TTC549 (cell line): ENCODE measurements around the gene NOL6.

Experiments
- FAIRE-seq: peaks from 2 replicates; lab custom pipeline; 2012; peaks lifted over from hg19 to GRCh38; lab: Jason Lieb, UNC

NOL6 gene

GRCh38 chr9:33452828-33453271 lies 20.9 kb downstream of the NOL6 start:
- FAIRE-seq, result no peak

- no peak for FAIRE-seq
Measured at GRCh38 chr9:33450621-33451146, 23.0 kb downstream of the NOL6 start.

GRCh38 chr9:33449715-33450114 lies 24.0 kb downstream of the NOL6 start:
- FAIRE-seq, result no peak

DNA sequence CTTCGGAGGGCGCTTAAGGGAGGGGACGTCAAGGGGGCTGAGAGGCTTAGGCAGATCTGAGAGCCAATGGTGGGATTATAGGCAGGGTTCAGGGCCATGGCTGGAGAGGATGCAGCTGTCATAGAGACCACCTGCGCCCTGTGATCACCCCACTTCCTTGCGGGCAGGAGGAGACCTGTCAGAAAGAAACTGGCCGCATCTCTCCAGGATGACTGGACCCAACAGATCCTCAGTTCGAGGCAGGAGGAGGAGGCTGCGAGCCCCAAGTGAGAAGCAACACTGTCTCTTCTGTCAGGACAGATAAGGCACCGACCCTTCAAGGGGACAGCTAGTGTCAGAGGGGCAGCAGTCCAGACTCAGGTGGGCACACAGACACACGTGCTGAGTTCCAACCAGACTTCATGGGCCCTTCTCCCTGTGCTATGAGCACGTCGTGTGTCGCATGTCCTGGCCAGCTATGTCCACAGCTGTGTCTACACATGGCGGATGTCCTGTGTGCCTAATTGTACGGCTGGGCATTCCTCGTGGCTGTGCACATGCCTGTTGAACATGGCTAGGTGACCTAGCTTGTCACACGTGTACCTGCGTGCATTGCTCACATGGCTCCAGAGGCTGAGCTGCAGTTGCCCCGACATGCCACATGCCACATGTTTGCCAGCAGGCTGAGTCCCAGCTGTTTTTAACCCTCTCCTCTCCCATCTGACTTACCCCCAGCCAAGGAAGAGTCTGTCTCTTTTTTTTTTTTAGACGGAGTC lies 25.7 kb downstream of the NOL6 start:
- FAIRE-seq, result no peak

DNA sequence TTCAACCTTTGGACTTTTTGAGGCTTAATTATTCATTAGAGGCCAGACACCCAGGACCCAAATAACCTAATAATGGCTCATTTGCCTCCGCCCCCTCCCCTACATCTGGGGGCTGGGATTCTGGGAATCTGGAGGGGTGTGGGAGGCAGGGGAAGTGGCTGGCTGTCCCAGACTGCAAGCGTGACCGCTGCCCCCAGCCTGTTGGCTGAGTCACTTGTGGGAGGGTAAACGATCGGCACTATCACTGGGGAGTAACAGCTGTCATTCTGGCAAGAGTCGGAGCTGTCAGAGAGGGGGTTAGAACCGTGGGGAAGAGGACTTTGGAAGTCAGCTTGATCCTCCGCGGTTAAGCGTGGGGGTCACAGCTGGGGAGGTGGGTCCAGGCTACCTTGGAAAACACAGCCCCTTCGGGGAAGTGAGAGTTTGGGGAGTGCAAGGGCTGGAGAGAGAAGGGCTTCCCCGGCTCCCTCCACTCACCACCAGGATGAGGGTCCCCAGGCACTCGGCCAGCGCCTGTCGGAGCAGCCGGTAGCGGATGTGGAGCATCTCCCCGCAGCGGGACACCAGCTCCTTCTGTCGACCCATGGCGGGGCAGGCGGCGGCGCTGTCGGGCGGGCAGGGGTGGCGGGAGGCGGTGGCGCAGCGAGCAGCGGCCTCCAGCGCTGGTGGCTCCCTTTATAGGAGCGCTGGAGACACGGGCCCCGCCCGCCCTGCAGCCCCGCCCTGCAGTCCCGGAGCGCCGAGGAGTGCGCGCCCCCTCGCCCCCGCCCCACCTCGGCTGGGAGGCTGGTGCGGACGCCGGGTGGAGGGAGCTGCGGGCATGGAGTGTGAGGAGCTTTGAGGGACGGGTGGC lies 26.6 kb downstream of the NOL6 start, which contains the start of gene AQP3:
Gene AQP3, minus strand, starts transcription at position 648 of the 853 bp plus-strand sequence. Its CDS starts 63 bp downstream, at position 585.
- FAIRE-seq, result no peak

- FAIRE-seq, result no peak
Measured at GRCh38 chr9:33446240-33446945, 27.3 kb downstream of the NOL6 start.

GRCh38 chr9:33445389-33446239 lies 28.1 kb downstream of the NOL6 start:
- no peak for FAIRE-seq

- FAIRE-seq, result no peak
Measured at GRCh38 chr9:33443464-33444154, 30.1 kb downstream of the NOL6 start.

- FAIRE-seq, result no peak
Measured at GRCh38 chr9:33443047-33443446, 30.7 kb downstream of the NOL6 start.

- FAIRE-seq, result no peak
Measured at GRCh38 chr9:33442125-33442524, 31.6 kb downstream of the NOL6 start.

GRCh38 chr9:33440609-33441008 lies 33.1 kb downstream of the NOL6 start:
- no peak for FAIRE-seq

DNA sequence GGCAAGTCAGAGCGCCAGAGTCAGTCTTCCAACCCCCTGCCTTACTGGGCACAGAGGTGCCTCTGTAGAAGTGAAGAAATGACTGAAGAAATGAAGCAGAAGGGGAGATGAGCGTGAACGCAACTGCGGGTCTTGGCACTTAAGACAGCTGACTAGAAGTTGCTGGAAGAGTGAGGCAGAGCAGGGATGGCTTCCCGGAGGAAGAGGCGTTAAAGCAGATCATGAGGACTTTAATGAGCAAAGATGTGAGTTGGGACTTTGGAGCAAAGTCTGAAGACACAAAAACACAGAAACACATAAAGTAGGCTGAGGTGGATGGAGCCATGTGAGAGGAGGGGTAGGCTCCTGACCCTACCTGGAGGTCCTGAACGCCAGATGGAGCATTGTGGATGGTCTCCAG lies 33.5 kb downstream of the NOL6 start:
- no peak for FAIRE-seq

GRCh38 chr9:33439731-33440130 lies 34.0 kb downstream of the NOL6 start:
- no peak for FAIRE-seq

- no peak for FAIRE-seq
Measured at GRCh38 chr9:33438926-33439680, 34.6 kb downstream of the NOL6 start.

DNA sequence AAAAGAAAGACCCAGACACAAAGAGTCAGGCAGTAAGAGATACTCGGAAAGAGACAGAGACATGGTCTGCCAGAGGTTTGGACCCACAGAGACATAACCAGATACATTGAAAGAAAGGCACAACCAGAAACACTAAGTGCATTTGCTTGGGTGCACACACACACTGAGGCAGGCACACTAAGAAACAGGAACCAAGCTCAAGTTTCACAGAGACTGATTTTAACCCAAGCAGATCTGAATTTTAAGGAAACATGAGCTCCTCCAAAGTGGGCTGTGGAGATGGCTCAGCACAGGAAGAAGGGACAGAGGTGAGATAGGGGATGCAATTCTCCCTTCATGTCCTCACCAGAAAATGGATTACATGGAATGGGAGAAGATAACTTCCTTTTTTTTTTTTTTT lies 35.8 kb downstream of the NOL6 start:
- FAIRE-seq, result no peak

DNA sequence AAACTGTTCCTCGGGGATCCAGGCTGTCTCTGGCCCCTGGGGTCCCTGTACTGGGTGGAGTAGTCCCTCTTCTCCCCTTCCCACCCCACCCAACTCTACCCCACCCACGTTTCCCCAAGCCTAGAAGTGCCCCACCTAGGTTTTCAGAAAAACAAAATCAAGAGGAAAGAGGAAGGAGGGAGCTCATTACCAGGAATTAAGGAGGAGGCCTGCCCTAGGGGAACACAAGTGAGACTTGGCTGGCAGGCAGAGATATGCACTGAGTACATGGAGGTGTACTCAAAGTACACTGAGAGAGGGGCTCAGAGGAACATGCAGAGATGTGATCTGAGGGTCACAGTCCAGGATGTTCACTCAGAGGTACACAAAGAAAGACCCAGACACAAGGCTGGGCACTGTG lies 36.5 kb downstream of the NOL6 start:
- no peak for FAIRE-seq

DNA sequence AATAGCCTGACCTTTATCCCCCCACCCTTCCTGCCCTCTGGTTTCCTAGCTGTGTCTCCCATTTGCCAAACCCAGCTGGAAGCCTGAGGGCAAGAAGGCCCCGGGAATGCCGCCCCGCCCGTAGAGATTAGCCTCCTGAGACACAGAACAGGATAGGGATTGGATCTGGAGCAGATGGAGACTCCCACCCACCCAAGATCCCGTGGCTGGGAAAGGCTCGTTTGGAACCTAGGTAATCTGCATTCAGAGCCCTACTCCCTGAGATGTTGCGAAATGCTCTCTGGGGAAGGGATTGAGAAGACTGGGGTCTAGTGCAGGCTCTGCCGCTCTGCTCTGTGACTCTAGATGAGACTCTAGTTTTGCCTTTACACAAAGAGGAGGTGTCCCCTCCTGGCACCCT lies 37.3 kb downstream of the NOL6 start:
- no peak for FAIRE-seq

DNA sequence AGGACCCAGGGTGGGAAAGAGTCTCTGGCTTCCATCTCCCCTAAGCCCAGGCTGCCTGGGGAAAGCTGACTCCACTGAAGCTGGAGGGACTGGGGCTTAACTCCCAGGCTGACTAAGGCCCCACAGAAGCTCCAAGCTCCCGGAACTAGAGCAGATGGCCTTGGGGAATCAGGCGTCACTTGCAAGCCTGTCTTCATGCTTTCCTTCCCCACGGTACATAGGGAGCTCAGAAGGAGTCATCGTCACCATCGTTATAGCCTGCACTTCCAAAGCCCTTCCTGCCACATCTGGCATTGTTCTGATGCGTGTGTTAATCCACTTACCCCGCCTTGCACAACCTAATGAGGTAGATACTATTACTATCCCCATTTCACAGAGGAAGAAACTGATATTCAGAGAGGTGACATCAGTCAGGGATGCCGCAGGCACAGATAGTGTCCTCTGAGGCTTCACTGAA lies 37.9 kb downstream of the NOL6 start:
- no peak for FAIRE-seq

GRCh38 chr9:33434317-33435105 lies 39.2 kb downstream of the NOL6 start:
- no peak for FAIRE-seq
